Measurements from ENCODE around the gene L3MBTL4. TPM values are rescaled to one million over a fixed set of nuclear protein-coding genes. Genes with fewer than 3 reads are reported as not detected.

The L3MBTL4 gene
- total RNA-seq, 4 donors from 2014 or later = 5.6 to 45.7 (median 12.0) TPM

- no peak overlapping the region for H3K4me3 ChIP-seq
- intact Hi-C loops (cut with DNase I; ENCODE audit: low total_unique reads) = no loop called here
- peaks cover 0 to 3% of the 10 kb centered on the region in 2 donors for H3K9me3 ChIP-seq
- H3K27me3 ChIP-seq = no peaks in the 10 kb centered on the region
- no peaks in the 10 kb centered on the region for H3K4me1 ChIP-seq
- TF ChIP-seq POLR2A (IDR thresholded peaks at IDR 0.05) = no peak
- no peak for TF ChIP-seq CTCF (IDR thresholded peaks at IDR 0.05)
- H3K27ac ChIP-seq = no peak overlapping the region
- no peaks in the 10 kb centered on the region for H3K36me3 ChIP-seq
- no peak for DNase-seq
These were observed 417.4 kb downstream of the L3MBTL4 start for GRCh38 chr18:5997361-5997760.

GRCh38 chr18:5995626-5996025 is 419.1 kb downstream of the L3MBTL4 start:
- intact Hi-C loops (cut with DNase I; ENCODE audit: low total_unique reads) = no loop called here
- TF ChIP-seq CTCF (IDR thresholded peaks at IDR 0.05) (no peak), POLR2A (IDR thresholded peaks at IDR 0.05) (no peak)
- H3K27ac ChIP-seq = no peak overlapping the region
- peaks cover 0 to 3% of the 10 kb centered on the region in 2 donors for H3K9me3 ChIP-seq
- H3K27me3 ChIP-seq = no peaks in the 10 kb centered on the region
- H3K36me3 ChIP-seq = no peaks in the 10 kb centered on the region
- no peak for DNase-seq
- no peak overlapping the region for H3K4me3 ChIP-seq
- H3K4me1 ChIP-seq = no peaks in the 10 kb centered on the region

- H3K4me1 ChIP-seq = no peaks in the 10 kb centered on the region
- DNase-seq = no peak
- TF ChIP-seq POLR2A (IDR thresholded peaks at IDR 0.05) (no peak), CTCF (IDR thresholded peaks at IDR 0.05) (no peak)
- intact Hi-C loops (cut with DNase I; ENCODE audit: low total_unique reads) = no loop called here
- no peaks in the 10 kb centered on the region for H3K9me3 ChIP-seq
- H3K4me3 ChIP-seq = no peak overlapping the region
- no peaks in the 10 kb centered on the region for H3K27me3 ChIP-seq
- no peaks in the 10 kb centered on the region for H3K36me3 ChIP-seq
- no peak overlapping the region for H3K27ac ChIP-seq
These were observed 420.8 kb downstream of the L3MBTL4 start for GRCh38 chr18:5993938-5994337.

GRCh38 chr18:5992381-5992780 is 422.3 kb downstream of the L3MBTL4 start:
- DNase-seq = no peak
- Histone ChIP-seq H3K4me3 (no peak overlapping the region), H3K27ac (no peak overlapping the region), H3K9me3 (no peaks in the 10 kb centered on the region), H3K27me3 (no peaks in the 10 kb centered on the region), H3K36me3 (no peaks in the 10 kb centered on the region), H3K4me1 (no peaks in the 10 kb centered on the region)
- intact Hi-C loops (cut with DNase I; ENCODE audit: low total_unique reads) = no loop called here
- TF ChIP-seq CTCF (IDR thresholded peaks at IDR 0.05) = no peak
- no peak for TF ChIP-seq POLR2A (IDR thresholded peaks at IDR 0.05)

GRCh38 chr18:5987249-5987648 is 427.5 kb downstream of the L3MBTL4 start:
- Histone ChIP-seq H3K4me3 (no peak overlapping the region), H3K9me3 (no peaks in the 10 kb centered on the region), H3K27me3 (no peaks in the 10 kb centered on the region), H3K27ac (no peak overlapping the region), H3K4me1 (no peaks in the 10 kb centered on the region), H3K36me3 (no peaks in the 10 kb centered on the region)
- TF ChIP-seq CTCF (IDR thresholded peaks at IDR 0.05) (no peak), POLR2A (IDR thresholded peaks at IDR 0.05) (no peak)
- intact Hi-C loops (cut with DNase I; ENCODE audit: low total_unique reads) = no loop called here
- no peak for DNase-seq
